Activated effector memory CD4-positive, alpha-beta T cell treated with anti-CD3 and anti-CD28 coated beads, Interleukin-2, amount 50 U/mL, for 16 hours (primary cell): ENCODE results near the gene KCNK10.

Experiments used
- DNase-seq: peaks from one replicate; pipeline ENCODE4 v3.0.0-alpha.2; 2020

KCNK10 gene

GRCh38 chr14:88323086-88323522 lies at the start of gene KCNK10:
Gene KCNK10 (minus strand): TSS chr14:88323269. CDS start chr14:88322798, 471 bp downstream.
- no peak for DNase-seq

- no peak for DNase-seq
Measured at GRCh38 chr14:88369496-88369895, 46.4 kb upstream of the KCNK10 start.

GRCh38 chr14:88364710-88365413 lies 41.8 kb upstream of the KCNK10 start:
- no peak for DNase-seq

- DNase-seq, result no peak
Measured at GRCh38 chr14:88363644-88364043, 40.6 kb upstream of the KCNK10 start.

GRCh38 chr14:88359500-88359899 lies 36.4 kb upstream of the KCNK10 start:
- DNase-seq, result no peak

- DNase-seq, result no peak
Measured at GRCh38 chr14:88354358-88354757, 31.3 kb upstream of the KCNK10 start.

GRCh38 chr14:88352698-88353097 lies 29.6 kb upstream of the KCNK10 start:
- no peak for DNase-seq

- DNase-seq, result no peak
Measured at GRCh38 chr14:88351966-88352691, 29.1 kb upstream of the KCNK10 start.

- no peak for DNase-seq
Measured at GRCh38 chr14:88348546-88348945, 25.5 kb upstream of the KCNK10 start.

GRCh38 chr14:88346048-88346639 lies 23.1 kb upstream of the KCNK10 start:
- DNase-seq, result no peak

GRCh38 chr14:88342980-88343379 lies 19.9 kb upstream of the KCNK10 start:
- DNase-seq, result no peak

GRCh38 chr14:88340357-88340756 lies 17.3 kb upstream of the KCNK10 start:
- DNase-seq, result no peak

- DNase-seq, result no peak
Measured at GRCh38 chr14:88333036-88333435, 10.0 kb upstream of the KCNK10 start.

- DNase-seq, result no peak
Measured at GRCh38 chr14:88327497-88327896, 4.4 kb upstream of the KCNK10 start.

- DNase-seq, result no peak
Measured at GRCh38 chr14:88326352-88327103, 3.5 kb upstream of the KCNK10 start.

- no peak for DNase-seq
Measured at GRCh38 chr14:88325883-88326282, 2.8 kb upstream of the KCNK10 start.

- DNase-seq, result no peak
Measured at GRCh38 chr14:88324930-88325329, 1.9 kb upstream of the KCNK10 start.

GRCh38 chr14:88324491-88324890 lies 1.4 kb upstream of the KCNK10 start:
- no peak for DNase-seq

GRCh38 chr14:88323523-88324199 lies 592 bp upstream of the KCNK10 start:
- DNase-seq, result no peak

GRCh38 chr14:88322504-88323085 lies 474 bp downstream of the KCNK10 start:
- DNase-seq, result no peak

- no peak for DNase-seq
Measured at GRCh38 chr14:88321692-88322503, 1.2 kb downstream of the KCNK10 start.
